ENCODE data around the gene MYLK.

- no peak for TF ChIP-seq CTCF (IDR thresholded peaks at IDR 0.05)
- no peak for TF ChIP-seq EP300 (IDR thresholded peaks at IDR 0.05)
- no peak for TF ChIP-seq POLR2AphosphoS5 (IDR thresholded peaks at IDR 0.05)
- TF ChIP-seq POLR2A (IDR thresholded peaks at IDR 0.05), result no peak
These were observed 177.3 kb downstream of the MYLK start for GRCh38 chr3:123706871-123707270.

Measured in suprapubic skin (tissue), 4 donors.